Urinary bladder (tissue), 4 donors: ENCODE measurements around the gene BIN1. TPM values are rescaled to one million over a fixed set of nuclear protein-coding genes. Genes with fewer than 3 reads are reported as not detected.
A peak's percentile ranks its signal among the peaks of the same experiment; 100 is the strongest.
"Not testable (repeated sequence)": the region's sequence is repeated elsewhere in the genome, so short reads cannot be mapped to it uniquely, and the experiment has no call there.

ENCODE experiments used
- DNase-seq: peaks from one replicate; pipeline ENCODE4 v3.0.0-alpha.2; 2015; ENCODE audit errors: extremely low spot score
- H3K27ac ChIP-seq: one replicate; pipeline ENCODE4 v1.5.1; 2013; ENCODE audit warnings: low read depth, mild to moderate bottlenecking, moderate library complexity
- H3K36me3 ChIP-seq: one replicate; pipeline ENCODE4 v1.6.1; 2013; ENCODE audit warnings: mild to moderate bottlenecking, moderate library complexity; ENCODE audit not compliant: insufficient read depth
- H3K4me1 ChIP-seq: one replicate; pipeline ENCODE4 v1.6.1; 2013; ENCODE audit warnings: mild to moderate bottlenecking, moderate library complexity; ENCODE audit not compliant: insufficient read depth
- H3K4me3 ChIP-seq: one replicate; pipeline ENCODE4 v1.5.1; 2013; ENCODE audit warnings: low read depth, low read length
- WGBS: extraction: QIAGEN DNeasy Blood & Tissue Kit; methylation state at CpG from one replicate; pipeline ENCODE4 v1.1.7; 2013; 5-methylcytosine and 5-hydroxymethylcytosine counted together
- polyA plus RNA-seq: library from polyadenylated mRNA; stranded (reverse); fragments of 200-250 nt; gene quantifications from one replicate; pipeline ENCODE4 v1.2.3, GENCODE V29; 2013
- total RNA-seq: library from RNA; depleted of rRNA; stranded (reverse); fragments of >200 nt; gene quantifications from one replicate; pipeline ENCODE4 v1.2.3, GENCODE V29; 2014
- donor health status: healthy with polysubstance abuse.
- donor health status: healthy.

The BIN1 gene
- total and polyA plus RNA-seq, 2 donors = 72.9 to 149 TPM

- Histone ChIP-seq H3K27ac (no peak overlapping the region), H3K4me3 (no peak overlapping the region), H3K4me1 (no peaks in the 10 kb centered on the region), H3K36me3 (no peaks in the 10 kb centered on the region)
- no peak for DNase-seq
- 61% methylated on average over 7 of the region's 7 CpGs for WGBS
Measured at GRCh38 chr2:127121776-127122176, 14.8 kb upstream of the BIN1 start.

- H3K27ac ChIP-seq = no peak overlapping the region
- 69% methylated on average over 1 of the region's 1 CpG for WGBS
Measured at GRCh38 chr2:127121353-127121752, 14.4 kb upstream of the BIN1 start.

GRCh38 chr2:127120408-127120807, 13.5 kb upstream of the BIN1 start:
- 97% methylated on average over 20 of the region's 20 CpGs for WGBS
- H3K4me3 ChIP-seq, H3K27ac ChIP-seq, DNase-seq, H3K36me3 ChIP-seq, H3K4me1 ChIP-seq: not testable (repeated sequence)

More at GRCh38 chr2:127121353-127121752, 14.4 kb upstream of the BIN1 start:
- Histone ChIP-seq H3K4me1 (no peaks in the 10 kb centered on the region), H3K36me3 (no peaks in the 10 kb centered on the region), H3K4me3 (no peak overlapping the region)
- DNase-seq = no peak

- H3K36me3 ChIP-seq = no peaks in the 10 kb centered on the region
- WGBS = 88% methylated on average over 6 of the region's 6 CpGs
- DNase-seq = no peak
- no peak overlapping the region for H3K27ac ChIP-seq
- no peak overlapping the region for H3K4me3 ChIP-seq
- no peaks in the 10 kb centered on the region for H3K4me1 ChIP-seq
Measured at GRCh38 chr2:127118467-127118866, 11.5 kb upstream of the BIN1 start.

- H3K36me3 ChIP-seq = no peaks in the 10 kb centered on the region
- H3K4me3 ChIP-seq = no peak overlapping the region
- no peak overlapping the region for H3K27ac ChIP-seq
- H3K4me1 ChIP-seq = no peaks in the 10 kb centered on the region
- WGBS = 94% methylated on average over 5 of the region's 5 CpGs
- DNase-seq = no peak
Measured at GRCh38 chr2:127118038-127118437, 11.1 kb upstream of the BIN1 start.

- 95% methylated on average over 9 of the region's 9 CpGs for WGBS
- no peak overlapping the region for H3K4me3 ChIP-seq
- no peaks in the 10 kb centered on the region for H3K4me1 ChIP-seq
- no peak for DNase-seq
- no peak overlapping the region for H3K27ac ChIP-seq
- no peaks in the 10 kb centered on the region for H3K36me3 ChIP-seq
Measured at GRCh38 chr2:127117603-127118002, 10.6 kb upstream of the BIN1 start.

- 66% methylated on average over 11 of the region's 11 CpGs for WGBS
- H3K4me1 ChIP-seq = no peaks in the 10 kb centered on the region
- no peak for DNase-seq
Measured at GRCh38 chr2:127115471-127116199, 8.7 kb upstream of the BIN1 start.

GRCh38 chr2:127110985-127111384, 4.0 kb upstream of the BIN1 start:
- Histone ChIP-seq H3K27ac (no peak overlapping the region), H3K4me1 (no peaks in the 10 kb centered on the region), H3K4me3 (no peak overlapping the region), H3K36me3 (no peaks in the 10 kb centered on the region)
- WGBS = 40% methylated on average over 6 of the region's 6 CpGs
- no peak for DNase-seq

More at GRCh38 chr2:127115471-127116199, 8.7 kb upstream of the BIN1 start:
- H3K36me3 ChIP-seq = no peaks in the 10 kb centered on the region
- H3K27ac ChIP-seq = no peak overlapping the region
- no peak overlapping the region for H3K4me3 ChIP-seq

GRCh38 chr2:127108090-127108523, 1.2 kb upstream of the BIN1 start:
- no peak overlapping the region for H3K27ac ChIP-seq
- DNase-seq = no peak
- no peak overlapping the region for H3K4me3 ChIP-seq
- WGBS = 92% methylated on average over 11 of the region's 11 CpGs
- H3K4me1 ChIP-seq = no peaks in the 10 kb centered on the region
- no peaks in the 10 kb centered on the region for H3K36me3 ChIP-seq

GRCh38 chr2:127107622-127107999, 657 bp upstream of the BIN1 start:
- H3K27ac ChIP-seq = no peak overlapping the region

GRCh38 chr2:127106457-127106990, 430 bp downstream of the BIN1 start:
- H3K27ac ChIP-seq = peak overlapping the region; percentile 87
- no peak for DNase-seq
- no peaks in the 10 kb centered on the region for H3K36me3 ChIP-seq
- H3K4me1 ChIP-seq = no peaks in the 10 kb centered on the region
- peak overlapping the region; percentile 80 for H3K4me3 ChIP-seq
- WGBS = under 1% methylated on average over 45 of the region's 45 CpGs

More at GRCh38 chr2:127107622-127107999, 657 bp upstream of the BIN1 start:
- Histone ChIP-seq H3K36me3 (no peaks in the 10 kb centered on the region), H3K4me1 (no peaks in the 10 kb centered on the region), H3K4me3 (peak overlapping the region; percentile 80)
- no peak for DNase-seq
- WGBS = 8% methylated on average over 17 of the region's 17 CpGs

GRCh38 chr2:127105656-127106456, 1.1 kb downstream of the BIN1 start:
- Histone ChIP-seq H3K27ac (peak overlapping the region; percentile 87), H3K4me1 (no peaks in the 10 kb centered on the region), H3K4me3 (peak overlapping the region; percentile 80), H3K36me3 (no peaks in the 10 kb centered on the region)
- no peak for DNase-seq
- WGBS = 2% methylated on average over 51 of the region's 51 CpGs

- 41% methylated on average over 6 of the region's 6 CpGs for WGBS
- Histone ChIP-seq H3K27ac (peak overlapping the region; percentile 47), H3K4me1 (no peaks in the 10 kb centered on the region), H3K36me3 (no peaks in the 10 kb centered on the region), H3K4me3 (peak overlapping the region; percentile 80)
- DNase-seq = no peak
Measured at GRCh38 chr2:127104881-127105655, 1.9 kb downstream of the BIN1 start.
